H1 (cell line): Measurements from ENCODE around the gene IL37. TPM values are rescaled to one million over a fixed set of nuclear protein-coding genes. Genes with fewer than 3 reads are reported as not detected.

Source experiments
- CTCF ChIA-PET: fragments of 300-600 bp; sonication (Branson Sonifier 250); formaldehyde crosslinking; loops from one replicate; lab custom pipeline; 2021; ENCODE audit not compliant: partially characterized antibody; lab: Charles Lee
- POLR2A ChIA-PET: fragments of 300-600 bp; sonication (Branson Sonifier 250); formaldehyde crosslinking; loops from one replicate; lab custom pipeline; 2021; ENCODE audit warnings: inconsistent platforms; ENCODE audit not compliant: partially characterized antibody; lab: Charles Lee
- DNase-seq, 2 experiments: peaks; one replicate each; pipeline versions ENCODE4 v3.0.0 to v3.0.0-alpha.2; 2010 to 2022; ENCODE audit warnings: low spot score in 2 of 2, low read depth in 1 of 2, mixed read lengths in 1 of 2
- FAIRE-seq: peaks from 2 replicates; lab custom pipeline; 2011; peaks lifted over from hg19 to GRCh38; lab: Jason Lieb, UNC
- H2AFZ ChIP-seq: 2 replicates; pipeline ENCODE4 v1.8.1; 2012; ENCODE audit warnings: low read length, inconsistent platforms
- H2AK5ac ChIP-seq: 2 replicates; pipeline ENCODE4 v1.6.1; 2013; ENCODE audit warnings: low read depth, low read length
- H2BK120ac ChIP-seq: replicated peaks from 2 replicates; pipeline ENCODE3; 2013; ENCODE audit warnings: low read depth, low read length, inconsistent platforms
- H2BK12ac ChIP-seq: 2 replicates; pipeline ENCODE4 v1.6.1; 2013; ENCODE audit warnings: low read depth, low read length
- H2BK15ac ChIP-seq: 2 replicates; pipeline ENCODE4 v1.6.1; 2013; ENCODE audit warnings: low read length
- H2BK20ac ChIP-seq: 2 replicates; pipeline ENCODE4 v1.6.1; 2013; ENCODE audit warnings: low read length
- H2BK5ac ChIP-seq: 2 replicates; pipeline ENCODE4 v1.6.1; 2013; ENCODE audit warnings: low read depth, low read length
- H3K14ac ChIP-seq: 2 replicates; pipeline ENCODE4 v1.6.1; 2013; ENCODE audit warnings: inconsistent platforms; ENCODE audit not compliant: insufficient read length
- H3K18ac ChIP-seq: 2 replicates; pipeline ENCODE4 v1.6.1; 2013; ENCODE audit warnings: low read length; ENCODE audit errors: extremely low read depth
- H3K23ac ChIP-seq: 2 replicates; pipeline ENCODE4 v1.6.1; 2013; ENCODE audit warnings: inconsistent platforms; ENCODE audit not compliant: insufficient read length
- H3K23me2 ChIP-seq: 2 replicates; pipeline ENCODE4 v1.6.1; 2013; ENCODE audit warnings: low read depth, low read length
- H3K27ac ChIP-seq: 2 replicates; pipeline ENCODE4 v1.6.1; 2011; ENCODE audit warnings: low read depth, low read length, inconsistent platforms
- H3K27me3 ChIP-seq, 4 experiments: replicated peaks in 1 of 4; 1 replicate in 1 of 4; 2 replicates in 3 of 4; pipeline versions ENCODE4 v1.6.1 to v1.8.1; 2011 to 2013; ENCODE audit warnings: low read length in 3 of 4, mild to moderate bottlenecking in 3 of 4, inconsistent platforms in 2 of 4, mixed read lengths in 2 of 4, moderate library complexity in 1 of 4; ENCODE audit not compliant: control insufficient read depth in 3 of 4, insufficient read depth in 3 of 4; ENCODE audit errors: extremely low read depth in 1 of 4
- H3K36me3 ChIP-seq, 4 experiments: 2 replicates each; pipeline versions ENCODE4 v1.6.1 to v1.8.1; 2011 to 2013; ENCODE audit warnings: mild to moderate bottlenecking in 4 of 4, low read length in 3 of 4, moderate library complexity in 2 of 4, control low read depth in 1 of 4, inconsistent platforms in 1 of 4; ENCODE audit not compliant: insufficient read depth in 4 of 4, control insufficient read depth in 2 of 4
- H3K4ac ChIP-seq: replicated peaks from 2 replicates; pipeline ENCODE3; 2013; ENCODE audit warnings: low read length, low read depth, mixed read lengths, inconsistent platforms; ENCODE audit not compliant: insufficient read length
- H3K4me1 ChIP-seq, 4 experiments: replicated peaks in 1 of 4; 1 replicate in 1 of 4; 2 replicates in 3 of 4; pipeline versions ENCODE4 v1.6.1 to v1.8.1; 2011 to 2013; ENCODE audit warnings: low read length in 3 of 4, inconsistent platforms in 2 of 4, mixed read lengths in 1 of 4; ENCODE audit not compliant: insufficient read depth in 4 of 4, control insufficient read depth in 3 of 4
- H3K4me2 ChIP-seq, 2 experiments: 2 replicates each; pipeline versions ENCODE4 v1.6.1 to v1.8.1; 2011 to 2013; ENCODE audit warnings: low read depth in 2 of 2, low read length in 2 of 2, control low read depth in 1 of 2, inconsistent platforms in 1 of 2, mild to moderate bottlenecking in 1 of 2; ENCODE audit not compliant: insufficient read depth in 1 of 2
- H3K4me3 ChIP-seq, 4 experiments: fragments of 200-600, 300-600 bp in 1 of 4; sonication (generic), shearing (Covaris generic), sonication (Bioruptor Twin) in 1 of 4; 2 replicates each; pipeline versions ENCODE4 v1.5.1 to v1.8.1; 2011 to 2016; ENCODE audit warnings: low read length in 4 of 4, low read depth in 3 of 4, control low read depth in 2 of 4, inconsistent platforms in 2 of 4, mild to moderate bottlenecking in 2 of 4, mixed read lengths in 1 of 4, moderate library complexity in 1 of 4; ENCODE audit not compliant: insufficient read depth in 2 of 4; ENCODE audit errors: extremely low read depth in 1 of 4
- H3K56ac ChIP-seq: replicated peaks from 2 replicates; pipeline ENCODE3; 2013; ENCODE audit warnings: low read depth, mild to moderate bottlenecking, mixed read lengths, low read length, inconsistent platforms; ENCODE audit not compliant: insufficient read length
- H3K79me1 ChIP-seq: 2 replicates; pipeline ENCODE4 v1.6.1; 2013; ENCODE audit warnings: low read depth, low read length, control low read depth
- H3K79me2 ChIP-seq, 2 experiments: 2 replicates each; pipeline versions ENCODE4 v1.6.1 to v1.8.1; 2012 to 2013; ENCODE audit warnings: low read length in 2 of 2, mild to moderate bottlenecking in 2 of 2, inconsistent platforms in 1 of 2; ENCODE audit not compliant: insufficient read depth in 2 of 2, control insufficient read depth in 1 of 2
- H3K9ac ChIP-seq, 4 experiments: replicated peaks in 1 of 4; 1 replicate in 1 of 4; 2 replicates in 3 of 4; pipeline versions ENCODE4 v1.6.1 to v1.8.1; 2011 to 2013; ENCODE audit warnings: low read depth in 3 of 4, low read length in 3 of 4, control low read depth in 2 of 4, mild to moderate bottlenecking in 2 of 4, moderate library complexity in 2 of 4, inconsistent platforms in 1 of 4; ENCODE audit errors: extremely low read depth in 1 of 4
- H3K9me3 ChIP-seq, 2 experiments: 2 replicates each; pipeline versions ENCODE4 v1.6.1 to v1.8.1; 2012 to 2013; ENCODE audit warnings: mild to moderate bottlenecking in 2 of 2, moderate library complexity in 2 of 2, control low read depth in 1 of 2, inconsistent platforms in 1 of 2, low read depth in 1 of 2, low read length in 1 of 2, mixed read lengths in 1 of 2; ENCODE audit not compliant: insufficient read depth in 2 of 2
- H4K20me1 ChIP-seq, 2 experiments: replicated peaks in 1 of 2; 2 replicates each; pipeline versions ENCODE3 to v1.8.1; 2011 to 2013; ENCODE audit warnings: inconsistent platforms in 2 of 2, low read length in 2 of 2, mild to moderate bottlenecking in 1 of 2; ENCODE audit not compliant: insufficient read depth in 2 of 2, control insufficient read depth in 1 of 2
- H4K5ac ChIP-seq: 2 replicates; pipeline ENCODE4 v1.6.1; 2013; ENCODE audit warnings: low read length, low read depth, mixed read lengths, inconsistent platforms; ENCODE audit not compliant: insufficient read length
- H4K8ac ChIP-seq: 2 replicates; pipeline ENCODE4 v1.8.0; 2013; ENCODE audit warnings: mild to moderate bottlenecking, moderate library complexity, low read length, inconsistent platforms; ENCODE audit not compliant: insufficient read depth; ENCODE audit errors: extremely low read depth
- H4K91ac ChIP-seq: replicated peaks from 2 replicates; pipeline ENCODE3; 2013; ENCODE audit warnings: low read length, mixed read lengths, inconsistent platforms; ENCODE audit not compliant: insufficient read length
- BACH1 ChIP-seq: IDR thresholded peaks from 2 replicates; pipeline ENCODE4 v1.6.1; 2012; ENCODE audit warnings: low read length, improper control_type of control experiment
- CHD2 ChIP-seq: IDR thresholded peaks from 2 replicates; pipeline ENCODE4 v1.6.1; 2012; ENCODE audit warnings: low read length, improper control_type of control experiment
- E2F6 ChIP-seq: IDR thresholded peaks from 2 replicates; pipeline ENCODE4 v1.6.1; 2012; ENCODE audit warnings: inconsistent platforms
- HDAC6 ChIP-seq: IDR thresholded peaks from one replicate; pipeline ENCODE4 v1.7.1; 2012; ENCODE audit warnings: low read depth, mild to moderate bottlenecking, inconsistent platforms, low read length, moderate library complexity
- KDM4A ChIP-seq: IDR thresholded peaks from one replicate; pipeline ENCODE4 v1.7.1; 2012; ENCODE audit warnings: low read depth, mild to moderate bottlenecking, moderate library complexity, low read length, inconsistent platforms; ENCODE audit not compliant: severe bottlenecking
- KDM5A ChIP-seq: fragments of 200-600 bp; IDR thresholded peaks from 2 replicates; pipeline ENCODE4 v1.7.1; 2012; ENCODE audit warnings: mild to moderate bottlenecking, low read length, inconsistent platforms, mixed read lengths
- RBBP5 ChIP-seq: IDR thresholded peaks from 2 replicates; pipeline ENCODE4 v1.7.1; 2012; ENCODE audit warnings: low read depth, mild to moderate bottlenecking, inconsistent platforms, low read length, moderate library complexity, borderline replicate concordance
- RXRA ChIP-seq: IDR thresholded peaks from 2 replicates; pipeline ENCODE4 v1.6.1; 2011; ENCODE audit warnings: low read depth, mild to moderate bottlenecking, low read length, moderate library complexity; ENCODE audit not compliant: insufficient read depth
- SRF ChIP-seq: IDR thresholded peaks from 2 replicates; pipeline ENCODE4 v1.6.1; 2011; ENCODE audit warnings: mild to moderate bottlenecking, low read depth, low read length, moderate library complexity
- whole genome bisulfite sequencing, 2 experiments: shearing (Covaris generic) in 1 of 2; methylation state at CpG; one replicate each; pipeline versions ENCODE4 v1.1.6 to v1.1.7; 2013 to 2015; ENCODE audit warnings: low lambda C conversion rate in 2 of 2, mixed read lengths in 2 of 2, inconsistent platforms in 1 of 2, low coverage in 1 of 2, missing lambda C conversion rate in 1 of 2; ENCODE audit not compliant: insufficient replicate concordance in 2 of 2, insufficient coverage in 1 of 2, insufficient read length in 1 of 2; ENCODE audit errors: extremely low coverage in 1 of 2, missing lambda C conversion rate in 1 of 2; 5-methylcytosine and 5-hydroxymethylcytosine counted together
- polyA plus RNA-seq, 7 experiments: library from polyadenylated mRNA; depleted of rRNA in 3 of 7; stranded (reverse) in 5 of 7; unstranded in 2 of 7; fragments of >200 nt in 5 of 7; fragments of 200-250 nt in 2 of 7; gene quantifications; 1 replicate in 5 of 7; 2 replicates in 1 of 7; 4 replicates in 1 of 7; pipeline versions ENCODE4 v1.2.1 to v1.2.3, GENCODE V29; 2011 to 2013; ENCODE audit warnings: missing spikeins in 2 of 7, mixed read lengths in 2 of 7
- total RNA-seq: library from RNA; stranded (reverse); fragmentation: NEBNext Ultra II Directional; extraction: Animal tissue kit (Norgen Biotek cat#: 25700); gene quantifications from 2 replicates; pipeline ENCODE4 v1.2.1, GENCODE V29; 2021

Gene IL37
- total and polyA plus RNA-seq, 2 of the 8 experiments (the other 6 are each of a cell fraction or from before 2014, with no cell fraction given) = 0.18 TPM; not detected in 1

GRCh38 chr2:112912403-112912802 lies 1.4 kb downstream of the IL37 start:
- Histone ChIP-seq H2BK5ac (no peak overlapping the region), H2AFZ (no peak overlapping the region), H3K79me1 (no peaks in the 10 kb centered on the region), H4K8ac (no peak overlapping the region), H3K4me3 (no peak overlapping the region), H3K27ac (no peak overlapping the region), H2BK15ac (no peak overlapping the region), H3K9me3 (0 out of 4 replicates have a peak, but pooled peaks cover 0 to 4% of the 10 kb centered on the region in 2 experiments), H3K23ac (no peak overlapping the region), H4K20me1 (no peaks in the 10 kb centered on the region), H3K14ac (no peak overlapping the region), H4K5ac (no peak overlapping the region), H3K9ac (no peak overlapping the region), H3K4me2 (no peak overlapping the region), H2BK12ac (no peak overlapping the region), H2AK5ac (no peak overlapping the region), H3K4me1 (no peaks in the 10 kb centered on the region), H3K79me2 (no peaks in the 10 kb centered on the region), H3K56ac (no peak overlapping the region), H2BK120ac (no peak overlapping the region), H3K4ac (no peak overlapping the region), H4K91ac (no peak overlapping the region), H3K36me3 (no peaks in the 10 kb centered on the region), H2BK20ac (no peak overlapping the region), H3K23me2 (no peaks in the 10 kb centered on the region), H3K18ac (no peak overlapping the region), H3K27me3 (no peaks in the 10 kb centered on the region; a peak in 1 of 7 replicates)
- 93% methylated on average over 4 of the region's 4 CpGs; no CpG with 5 or more reads in 1 of the 2 experiments for WGBS, 2 experiments
- ChIA-PET CTCF (no interaction called here), POLR2A (no interaction called here)
- DNase-seq = no peak
- FAIRE-seq = no peak
- TF ChIP-seq RBBP5 (no peak), KDM5A (no peak), KDM4A (no peak), RXRA (no peak), SRF (no peak), HDAC6 (no peak), BACH1 (no peak), CHD2 (no peak), E2F6 (no peak)
